H1 (cell line): ENCODE data around the gene CDYL2. TPM values are rescaled to one million over a fixed set of nuclear protein-coding genes. Genes with fewer than 3 reads are reported as not detected.

Source experiments
- CTCF ChIA-PET: fragments of 300-600 bp; sonication (Branson Sonifier 250); formaldehyde crosslinking; loops from one replicate; lab custom pipeline; 2021; ENCODE audit not compliant: partially characterized antibody; lab: Charles Lee
- POLR2A ChIA-PET: fragments of 300-600 bp; sonication (Branson Sonifier 250); formaldehyde crosslinking; loops from one replicate; lab custom pipeline; 2021; ENCODE audit warnings: inconsistent platforms; ENCODE audit not compliant: partially characterized antibody; lab: Charles Lee
- DNase-seq, 2 experiments: peaks; one replicate each; pipeline versions ENCODE4 v3.0.0 to v3.0.0-alpha.2; 2010 to 2022; ENCODE audit warnings: low spot score in 2 of 2, low read depth in 1 of 2, mixed read lengths in 1 of 2
- FAIRE-seq: peaks from 2 replicates; lab custom pipeline; 2011; peaks lifted over from hg19 to GRCh38; lab: Jason Lieb, UNC
- H2AFZ ChIP-seq: 2 replicates; pipeline ENCODE4 v1.8.1; 2012; ENCODE audit warnings: low read length, inconsistent platforms
- H2AK5ac ChIP-seq: 2 replicates; pipeline ENCODE4 v1.6.1; 2013; ENCODE audit warnings: low read depth, low read length
- H2BK120ac ChIP-seq: replicated peaks from 2 replicates; pipeline ENCODE3; 2013; ENCODE audit warnings: low read depth, low read length, inconsistent platforms
- H2BK12ac ChIP-seq: 2 replicates; pipeline ENCODE4 v1.6.1; 2013; ENCODE audit warnings: low read depth, low read length
- H2BK15ac ChIP-seq: 2 replicates; pipeline ENCODE4 v1.6.1; 2013; ENCODE audit warnings: low read length
- H2BK20ac ChIP-seq: 2 replicates; pipeline ENCODE4 v1.6.1; 2013; ENCODE audit warnings: low read length
- H2BK5ac ChIP-seq: 2 replicates; pipeline ENCODE4 v1.6.1; 2013; ENCODE audit warnings: low read depth, low read length
- H3K14ac ChIP-seq: 2 replicates; pipeline ENCODE4 v1.6.1; 2013; ENCODE audit warnings: inconsistent platforms; ENCODE audit not compliant: insufficient read length
- H3K18ac ChIP-seq: 2 replicates; pipeline ENCODE4 v1.6.1; 2013; ENCODE audit warnings: low read length; ENCODE audit errors: extremely low read depth
- H3K23ac ChIP-seq: 2 replicates; pipeline ENCODE4 v1.6.1; 2013; ENCODE audit warnings: inconsistent platforms; ENCODE audit not compliant: insufficient read length
- H3K23me2 ChIP-seq: 2 replicates; pipeline ENCODE4 v1.6.1; 2013; ENCODE audit warnings: low read depth, low read length
- H3K27ac ChIP-seq: 2 replicates; pipeline ENCODE4 v1.6.1; 2011; ENCODE audit warnings: low read depth, low read length, inconsistent platforms
- H3K27me3 ChIP-seq, 4 experiments: replicated peaks in 1 of 4; 1 replicate in 1 of 4; 2 replicates in 3 of 4; pipeline versions ENCODE4 v1.6.1 to v1.8.1; 2011 to 2013; ENCODE audit warnings: low read length in 3 of 4, mild to moderate bottlenecking in 3 of 4, inconsistent platforms in 2 of 4, mixed read lengths in 2 of 4, moderate library complexity in 1 of 4; ENCODE audit not compliant: control insufficient read depth in 3 of 4, insufficient read depth in 3 of 4; ENCODE audit errors: extremely low read depth in 1 of 4
- H3K36me3 ChIP-seq, 4 experiments: 2 replicates each; pipeline versions ENCODE4 v1.6.1 to v1.8.1; 2011 to 2013; ENCODE audit warnings: mild to moderate bottlenecking in 4 of 4, low read length in 3 of 4, moderate library complexity in 2 of 4, control low read depth in 1 of 4, inconsistent platforms in 1 of 4; ENCODE audit not compliant: insufficient read depth in 4 of 4, control insufficient read depth in 2 of 4
- H3K4ac ChIP-seq: replicated peaks from 2 replicates; pipeline ENCODE3; 2013; ENCODE audit warnings: low read length, low read depth, mixed read lengths, inconsistent platforms; ENCODE audit not compliant: insufficient read length
- H3K4me1 ChIP-seq, 4 experiments: replicated peaks in 1 of 4; 1 replicate in 1 of 4; 2 replicates in 3 of 4; pipeline versions ENCODE4 v1.6.1 to v1.8.1; 2011 to 2013; ENCODE audit warnings: low read length in 3 of 4, inconsistent platforms in 2 of 4, mixed read lengths in 1 of 4; ENCODE audit not compliant: insufficient read depth in 4 of 4, control insufficient read depth in 3 of 4
- H3K4me2 ChIP-seq, 2 experiments: 2 replicates each; pipeline versions ENCODE4 v1.6.1 to v1.8.1; 2011 to 2013; ENCODE audit warnings: low read depth in 2 of 2, low read length in 2 of 2, control low read depth in 1 of 2, inconsistent platforms in 1 of 2, mild to moderate bottlenecking in 1 of 2; ENCODE audit not compliant: insufficient read depth in 1 of 2
- H3K4me3 ChIP-seq, 4 experiments: fragments of 200-600, 300-600 bp in 1 of 4; sonication (generic), shearing (Covaris generic), sonication (Bioruptor Twin) in 1 of 4; 2 replicates each; pipeline versions ENCODE4 v1.5.1 to v1.8.1; 2011 to 2016; ENCODE audit warnings: low read length in 4 of 4, low read depth in 3 of 4, control low read depth in 2 of 4, inconsistent platforms in 2 of 4, mild to moderate bottlenecking in 2 of 4, mixed read lengths in 1 of 4, moderate library complexity in 1 of 4; ENCODE audit not compliant: insufficient read depth in 2 of 4; ENCODE audit errors: extremely low read depth in 1 of 4
- H3K56ac ChIP-seq: replicated peaks from 2 replicates; pipeline ENCODE3; 2013; ENCODE audit warnings: low read depth, mild to moderate bottlenecking, mixed read lengths, low read length, inconsistent platforms; ENCODE audit not compliant: insufficient read length
- H3K79me1 ChIP-seq: 2 replicates; pipeline ENCODE4 v1.6.1; 2013; ENCODE audit warnings: low read depth, low read length, control low read depth
- H3K79me2 ChIP-seq, 2 experiments: 2 replicates each; pipeline versions ENCODE4 v1.6.1 to v1.8.1; 2012 to 2013; ENCODE audit warnings: low read length in 2 of 2, mild to moderate bottlenecking in 2 of 2, inconsistent platforms in 1 of 2; ENCODE audit not compliant: insufficient read depth in 2 of 2, control insufficient read depth in 1 of 2
- H3K9ac ChIP-seq, 4 experiments: replicated peaks in 1 of 4; 1 replicate in 1 of 4; 2 replicates in 3 of 4; pipeline versions ENCODE4 v1.6.1 to v1.8.1; 2011 to 2013; ENCODE audit warnings: low read depth in 3 of 4, low read length in 3 of 4, control low read depth in 2 of 4, mild to moderate bottlenecking in 2 of 4, moderate library complexity in 2 of 4, inconsistent platforms in 1 of 4; ENCODE audit errors: extremely low read depth in 1 of 4
- H3K9me3 ChIP-seq, 2 experiments: 2 replicates each; pipeline versions ENCODE4 v1.6.1 to v1.8.1; 2012 to 2013; ENCODE audit warnings: mild to moderate bottlenecking in 2 of 2, moderate library complexity in 2 of 2, control low read depth in 1 of 2, inconsistent platforms in 1 of 2, low read depth in 1 of 2, low read length in 1 of 2, mixed read lengths in 1 of 2; ENCODE audit not compliant: insufficient read depth in 2 of 2
- H4K20me1 ChIP-seq, 2 experiments: replicated peaks in 1 of 2; 2 replicates each; pipeline versions ENCODE3 to v1.8.1; 2011 to 2013; ENCODE audit warnings: inconsistent platforms in 2 of 2, low read length in 2 of 2, mild to moderate bottlenecking in 1 of 2; ENCODE audit not compliant: insufficient read depth in 2 of 2, control insufficient read depth in 1 of 2
- H4K5ac ChIP-seq: 2 replicates; pipeline ENCODE4 v1.6.1; 2013; ENCODE audit warnings: low read length, low read depth, mixed read lengths, inconsistent platforms; ENCODE audit not compliant: insufficient read length
- H4K8ac ChIP-seq: 2 replicates; pipeline ENCODE4 v1.8.0; 2013; ENCODE audit warnings: mild to moderate bottlenecking, moderate library complexity, low read length, inconsistent platforms; ENCODE audit not compliant: insufficient read depth; ENCODE audit errors: extremely low read depth
- H4K91ac ChIP-seq: replicated peaks from 2 replicates; pipeline ENCODE3; 2013; ENCODE audit warnings: low read length, mixed read lengths, inconsistent platforms; ENCODE audit not compliant: insufficient read length
- ASH2L ChIP-seq: fragments of 200-600, 300-600 bp; sonication (generic); IDR thresholded peaks from one replicate; pipeline ENCODE4 v1.7.1; 2017; ENCODE audit warnings: low read length
- BACH1 ChIP-seq: IDR thresholded peaks from 2 replicates; pipeline ENCODE4 v1.6.1; 2012; ENCODE audit warnings: low read length, improper control_type of control experiment
- CBX5 ChIP-seq: fragments of 300-800, 300-1000 bp; sonication (generic); IDR thresholded peaks from 2 replicates; pipeline ENCODE4 v1.7.1; 2016; ENCODE audit warnings: antibody characterized with exemption, low read length, low read depth
- CBX8 ChIP-seq: fragments of 300-800, 300-1000 bp; sonication (generic); IDR thresholded peaks from 2 replicates; pipeline ENCODE4 v1.7.1; 2016; ENCODE audit warnings: low read depth, low read length, borderline replicate concordance
- CEBPB ChIP-seq: IDR thresholded peaks from 2 replicates; pipeline ENCODE4 v1.6.1; 2012; ENCODE audit warnings: low read depth, low read length
- KDM1A ChIP-seq: fragments of 200-600, 300-600 bp; sonication (generic); IDR thresholded peaks from 2 replicates; pipeline ENCODE4 v1.7.1; 2016; ENCODE audit warnings: mild to moderate bottlenecking, low read length, borderline replicate concordance
- KDM4A ChIP-seq: IDR thresholded peaks from one replicate; pipeline ENCODE4 v1.7.1; 2012; ENCODE audit warnings: low read depth, mild to moderate bottlenecking, moderate library complexity, low read length, inconsistent platforms; ENCODE audit not compliant: severe bottlenecking
- KDM5A ChIP-seq: fragments of 200-600 bp; IDR thresholded peaks from 2 replicates; pipeline ENCODE4 v1.7.1; 2012; ENCODE audit warnings: mild to moderate bottlenecking, low read length, inconsistent platforms, mixed read lengths
- NRF1 ChIP-seq: IDR thresholded peaks from 2 replicates; pipeline ENCODE4 v1.6.1; 2011; ENCODE audit warnings: mild to moderate bottlenecking, low read depth, low read length, improper control_type of control experiment
- PHF8 ChIP-seq: fragments of 200-600 bp; sonication (generic); conservative IDR thresholded peaks from 2 replicates; pipeline ENCODE4 v1.7.1; 2012; ENCODE audit warnings: low read depth, mild to moderate bottlenecking, inconsistent platforms, low read length, moderate library complexity
- SP2 ChIP-seq: IDR thresholded peaks from 2 replicates; pipeline ENCODE4 v1.6.1; 2012; ENCODE audit warnings: mild to moderate bottlenecking, low read length, inconsistent platforms
- SP4 ChIP-seq: IDR thresholded peaks from 2 replicates; pipeline ENCODE4 v1.6.1; 2012; ENCODE audit warnings: low read length, inconsistent platforms
- WGBS, 2 experiments: shearing (Covaris generic) in 1 of 2; methylation state at CpG; one replicate each; pipeline versions ENCODE4 v1.1.6 to v1.1.7; 2013 to 2015; ENCODE audit warnings: low lambda C conversion rate in 2 of 2, mixed read lengths in 2 of 2, inconsistent platforms in 1 of 2, low coverage in 1 of 2, missing lambda C conversion rate in 1 of 2; ENCODE audit not compliant: insufficient replicate concordance in 2 of 2, insufficient coverage in 1 of 2, insufficient read length in 1 of 2; ENCODE audit errors: extremely low coverage in 1 of 2, missing lambda C conversion rate in 1 of 2; 5-methylcytosine and 5-hydroxymethylcytosine counted together
- polyA plus RNA-seq, 7 experiments: library from polyadenylated mRNA; depleted of rRNA in 3 of 7; stranded (reverse) in 5 of 7; unstranded in 2 of 7; fragments of >200 nt in 5 of 7; fragments of 200-250 nt in 2 of 7; gene quantifications; 1 replicate in 5 of 7; 2 replicates in 1 of 7; 4 replicates in 1 of 7; pipeline versions ENCODE4 v1.2.1 to v1.2.3, GENCODE V29; 2011 to 2013; ENCODE audit warnings: missing spikeins in 2 of 7, mixed read lengths in 2 of 7
- total RNA-seq: library from RNA; stranded (reverse); fragmentation: NEBNext Ultra II Directional; extraction: Animal tissue kit (Norgen Biotek cat#: 25700); gene quantifications from 2 replicates; pipeline ENCODE4 v1.2.1, GENCODE V29; 2021
- TF ChIP-seq, protein P1 (sequence below), 3 experiments: IDR thresholded peaks; 1 replicate in 2 of 3; 2 replicates in 1 of 3; pipeline versions ENCODE4 v1.5.1 to v1.6.1; 2011; ENCODE audit warnings: low read length in 3 of 3, mild to moderate bottlenecking in 3 of 3, inconsistent platforms in 2 of 3, low read depth in 1 of 3, moderate library complexity in 1 of 3; ENCODE audit not compliant: insufficient read depth in 1 of 3; ENCODE audit errors: control extremely low read depth in 1 of 3

CDYL2 gene
- total and polyA plus RNA-seq, 2 of the 8 experiments (the other 6 are each of a cell fraction or from before 2014, with no cell fraction given): 0.33 to 5.3 TPM

DNA sequence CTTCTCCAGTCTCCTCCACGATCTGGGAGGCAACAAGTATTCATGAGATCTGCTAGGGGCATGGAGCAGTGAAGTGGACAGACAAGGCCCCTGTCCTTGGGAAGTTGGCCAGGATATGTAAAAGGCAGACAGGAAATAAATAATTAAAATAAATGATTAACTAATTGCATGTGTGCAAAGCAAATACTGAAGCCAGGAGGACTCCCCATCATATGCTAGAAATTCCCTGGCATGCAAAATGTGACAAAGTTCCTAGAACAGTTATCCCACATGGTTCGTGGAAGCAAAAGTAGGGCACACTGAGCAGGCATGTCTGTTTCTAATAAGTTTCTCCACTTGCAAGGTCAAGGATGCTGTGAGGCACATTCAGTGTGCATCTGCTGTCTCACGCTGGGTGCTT, 86.8 kb downstream of the CDYL2 start:
- no peak overlapping the region for H4K91ac ChIP-seq
- H3K4ac ChIP-seq: no peak overlapping the region
- H3K9ac ChIP-seq: no peak overlapping the region
- H3K9me3 ChIP-seq: peaks cover 31 to 50% of the 10 kb centered on the region in 2 experiments; a peak in 3 of 4 replicates
- DNase-seq: no peak
- no peak overlapping the region for H2AFZ ChIP-seq
- H3K23me2 ChIP-seq: peaks cover 9% of the 10 kb centered on the region; the same call in 1 of the 2 replicates
- no peak overlapping the region for H3K27ac ChIP-seq
- H4K20me1 ChIP-seq: peaks cover 0 to 2% of the 10 kb centered on the region in 2 experiments
- FAIRE-seq: no peak
- H2BK20ac ChIP-seq: no peak overlapping the region
- H4K5ac ChIP-seq: no peak overlapping the region
- no peak overlapping the region for H3K23ac ChIP-seq
- no peak overlapping the region for H2BK15ac ChIP-seq
- POLR2A ChIA-PET: no interaction called here
- 87% methylated on average over 3 of the region's 3 CpGs; no CpG with 5 or more reads in 1 of the 2 experiments for WGBS, 2 experiments
- no peak overlapping the region for H3K14ac ChIP-seq
- no peaks in the 10 kb centered on the region; a peak in 1 of 7 replicates for H3K27me3 ChIP-seq
- no peak overlapping the region for H2BK5ac ChIP-seq
- no peak overlapping the region for H2BK12ac ChIP-seq
- H3K56ac ChIP-seq: no peak overlapping the region
- no peak overlapping the region for H3K4me2 ChIP-seq
- H3K4me3 ChIP-seq: no peak overlapping the region
- H3K79me1 ChIP-seq: no peaks in the 10 kb centered on the region
- peaks cover 0 to 2% (median 0%) of the 10 kb centered on the region in 4 experiments; a peak in 1 of 7 replicates for H3K4me1 ChIP-seq
- H4K8ac ChIP-seq: no peak overlapping the region
- no peaks in the 10 kb centered on the region for H3K79me2 ChIP-seq
- CTCF ChIA-PET: no interaction called here
- no peaks in the 10 kb centered on the region for H3K36me3 ChIP-seq
- no peak overlapping the region for H2AK5ac ChIP-seq
- no peak overlapping the region for H3K18ac ChIP-seq
- H2BK120ac ChIP-seq: no peak overlapping the region
- no peak for TF ChIP-seq BACH1
- TF ChIP-seq KDM1A: no peak
- TF ChIP-seq KDM4A: no peak
- TF ChIP-seq SP4: no peak
- TF ChIP-seq KDM5A: no peak
- TF ChIP-seq CBX5: no peak
- TF ChIP-seq SP2: no peak
- TF ChIP-seq NRF1: no peak
- TF ChIP-seq CEBPB: no peak
- TF ChIP-seq CBX8: no peak
- no peak for TF ChIP-seq PHF8
- no peak for TF ChIP-seq ASH2L
- TF ChIP-seq, protein P1, sequence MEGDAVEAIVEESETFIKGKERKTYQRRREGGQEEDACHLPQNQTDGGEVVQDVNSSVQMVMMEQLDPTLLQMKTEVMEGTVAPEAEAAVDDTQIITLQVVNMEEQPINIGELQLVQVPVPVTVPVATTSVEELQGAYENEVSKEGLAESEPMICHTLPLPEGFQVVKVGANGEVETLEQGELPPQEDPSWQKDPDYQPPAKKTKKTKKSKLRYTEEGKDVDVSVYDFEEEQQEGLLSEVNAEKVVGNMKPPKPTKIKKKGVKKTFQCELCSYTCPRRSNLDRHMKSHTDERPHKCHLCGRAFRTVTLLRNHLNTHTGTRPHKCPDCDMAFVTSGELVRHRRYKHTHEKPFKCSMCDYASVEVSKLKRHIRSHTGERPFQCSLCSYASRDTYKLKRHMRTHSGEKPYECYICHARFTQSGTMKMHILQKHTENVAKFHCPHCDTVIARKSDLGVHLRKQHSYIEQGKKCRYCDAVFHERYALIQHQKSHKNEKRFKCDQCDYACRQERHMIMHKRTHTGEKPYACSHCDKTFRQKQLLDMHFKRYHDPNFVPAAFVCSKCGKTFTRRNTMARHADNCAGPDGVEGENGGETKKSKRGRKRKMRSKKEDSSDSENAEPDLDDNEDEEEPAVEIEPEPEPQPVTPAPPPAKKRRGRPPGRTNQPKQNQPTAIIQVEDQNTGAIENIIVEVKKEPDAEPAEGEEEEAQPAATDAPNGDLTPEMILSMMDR (IDR thresholded peaks at IDR 0.05; ENCODE audit: control extremely low read depth in 1 of 3, insufficient read depth in 1 of 3, low read depth in 1 of 3, low read length in 3 of 3): no peak
